Ureter (tissue), 1 donor: ENCODE data around the gene SLC19A1. TPM values are rescaled to one million over a fixed set of nuclear protein-coding genes. Genes with fewer than 3 reads are reported as not detected.
"Not testable (repeated sequence)": the region's sequence is repeated elsewhere in the genome, so short reads cannot be mapped to it uniquely, and the experiment has no call there.

Experiments used
- DNase-seq: peaks from one replicate; pipeline ENCODE4 v3.0.0-alpha.2; 2020; ENCODE audit warnings: low spot score
- total RNA-seq: library from RNA; stranded (reverse); gene quantifications from one replicate; pipeline ENCODE4 v1.2.4, GENCODE V29; 2023
- donor health status: DM: yes; HTN: yes; CAD: no.

Gene SLC19A1
- total RNA-seq, 1 donor from 2014 or later: 23.0 TPM

GRCh38 chr21:45506241-45506817 lies 35.9 kb downstream of the SLC19A1 start:
- DNase-seq: no peak

GRCh38 chr21:45505416-45506021 lies 36.7 kb downstream of the SLC19A1 start:
- no peak for DNase-seq

DNA sequence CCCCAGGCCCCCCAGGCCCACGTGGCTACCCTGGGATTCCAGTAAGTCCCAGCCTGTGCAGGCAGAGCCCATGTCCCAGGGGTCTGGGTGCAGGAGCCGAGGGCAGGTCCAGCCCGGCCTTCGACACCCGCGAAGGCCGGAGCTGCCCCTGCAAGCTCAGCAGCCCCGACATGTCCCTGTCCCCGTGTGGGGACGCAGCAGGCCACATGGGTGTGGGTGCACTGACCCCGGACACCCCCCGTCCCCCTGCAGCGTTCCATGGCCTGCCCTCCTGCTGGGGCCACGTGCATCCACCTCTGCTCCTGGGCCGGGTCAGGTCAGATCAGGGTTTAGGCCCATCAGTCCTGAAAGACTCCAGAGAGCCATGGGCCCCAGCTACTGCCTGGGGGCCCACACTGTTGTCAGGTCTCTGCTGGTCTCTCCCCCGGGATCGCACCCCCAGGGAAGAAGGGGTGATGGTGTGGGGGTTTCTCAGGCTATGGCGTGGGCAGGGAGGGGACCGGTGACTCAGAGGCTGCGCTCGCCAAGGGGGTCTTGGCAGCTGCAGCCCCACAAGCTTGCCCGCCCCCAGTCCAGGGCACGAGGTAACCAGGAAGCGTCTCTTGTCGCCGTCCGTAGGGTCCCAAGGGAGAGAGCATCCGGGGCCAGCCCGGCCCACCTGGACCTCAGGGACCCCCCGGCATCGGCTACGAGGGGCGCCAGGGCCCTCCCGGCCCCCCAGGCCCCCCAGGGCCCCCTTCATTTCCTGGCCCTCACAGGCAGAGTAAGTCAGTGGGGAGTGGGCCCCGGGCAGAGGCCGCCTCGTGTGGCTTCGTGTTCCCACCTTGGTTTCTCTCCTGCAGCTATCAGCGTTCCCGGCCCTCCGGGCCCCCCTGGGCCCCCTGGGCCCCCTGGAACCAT lies 37.5 kb downstream of the SLC19A1 start:
- no peak for DNase-seq

- no peak for DNase-seq
Observed at GRCh38 chr21:45504021-45504515, 38.2 kb downstream of the SLC19A1 start.

- not testable (repeated sequence) for DNase-seq
Observed at GRCh38 chr21:45503226-45503625, 39.0 kb downstream of the SLC19A1 start.

DNA sequence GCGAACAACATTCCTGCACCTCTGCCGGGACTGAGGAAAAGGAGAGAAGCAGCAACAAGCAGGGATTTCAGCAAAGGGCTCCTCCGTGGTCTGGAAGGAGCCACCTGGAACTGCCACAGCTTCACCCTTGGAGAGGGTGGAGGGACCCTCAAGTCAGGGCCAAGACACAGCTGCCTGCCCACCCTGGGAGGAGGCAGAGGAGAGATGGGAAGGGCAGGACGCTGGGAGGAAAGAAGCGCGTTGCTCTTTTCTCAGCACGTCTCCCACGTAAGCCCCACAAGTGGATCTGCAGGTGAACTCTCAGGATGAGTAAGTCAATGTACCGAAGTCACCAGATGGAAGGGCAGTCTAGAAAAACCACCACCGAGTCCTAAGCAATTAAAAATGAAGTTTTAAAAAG lies 39.6 kb downstream of the SLC19A1 start:
- DNase-seq: no peak

DNA sequence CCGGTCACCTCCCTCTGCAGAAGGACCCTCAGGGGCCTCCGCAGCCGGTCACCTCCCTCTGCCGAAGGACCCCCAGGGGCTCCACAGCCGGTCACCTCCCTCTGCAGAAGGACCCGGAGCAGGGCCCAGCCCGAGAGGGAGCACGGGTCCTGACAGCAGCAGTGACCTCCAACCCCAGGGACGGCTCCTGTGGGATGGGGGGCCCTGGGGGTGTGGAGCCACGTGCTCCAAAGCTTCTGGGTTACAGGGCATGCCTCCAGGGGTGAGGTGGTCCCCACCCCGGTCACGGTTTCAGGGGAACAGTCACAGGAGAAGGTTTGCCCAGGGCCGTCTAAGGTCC lies 40.3 kb downstream of the SLC19A1 start:
- DNase-seq: no peak

- DNase-seq: not testable (repeated sequence)
Observed at GRCh38 chr21:45501081-45502005, 40.9 kb downstream of the SLC19A1 start.

- no peak for DNase-seq
Observed at GRCh38 chr21:45499970-45500577, 42.2 kb downstream of the SLC19A1 start.

DNA sequence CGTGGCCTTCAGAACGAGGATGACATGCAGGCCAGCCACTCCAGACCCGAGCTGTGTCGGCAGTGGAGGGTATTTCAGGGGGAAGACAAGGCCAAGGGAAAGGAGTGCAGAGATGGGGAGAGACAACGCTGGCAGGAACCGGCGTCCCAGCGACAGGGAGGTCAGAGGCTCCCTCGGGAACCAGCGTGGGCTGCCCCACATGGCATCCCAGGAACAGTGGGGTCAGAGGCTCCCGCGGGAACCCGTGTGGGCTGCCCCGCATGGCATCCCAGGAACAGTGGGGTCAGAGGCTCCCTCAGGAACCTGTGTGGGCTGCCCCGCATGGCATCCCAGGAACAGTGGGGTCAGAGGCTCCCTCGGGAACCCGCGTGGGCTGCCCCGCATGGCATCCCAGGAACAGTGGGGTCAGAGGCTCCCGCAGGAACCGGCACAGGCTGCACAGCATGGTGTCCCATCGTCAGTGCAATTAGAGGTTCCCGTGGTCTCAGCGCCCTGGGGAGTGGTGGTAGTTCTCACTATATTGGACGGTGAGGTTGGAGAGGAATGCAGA lies 43.0 kb downstream of the SLC19A1 start:
- DNase-seq: no peak

GRCh38 chr21:45498646-45499000 lies 43.6 kb downstream of the SLC19A1 start:
- no peak for DNase-seq

- no peak for DNase-seq
Observed at GRCh38 chr21:45497846-45498645, 44.2 kb downstream of the SLC19A1 start.

DNA sequence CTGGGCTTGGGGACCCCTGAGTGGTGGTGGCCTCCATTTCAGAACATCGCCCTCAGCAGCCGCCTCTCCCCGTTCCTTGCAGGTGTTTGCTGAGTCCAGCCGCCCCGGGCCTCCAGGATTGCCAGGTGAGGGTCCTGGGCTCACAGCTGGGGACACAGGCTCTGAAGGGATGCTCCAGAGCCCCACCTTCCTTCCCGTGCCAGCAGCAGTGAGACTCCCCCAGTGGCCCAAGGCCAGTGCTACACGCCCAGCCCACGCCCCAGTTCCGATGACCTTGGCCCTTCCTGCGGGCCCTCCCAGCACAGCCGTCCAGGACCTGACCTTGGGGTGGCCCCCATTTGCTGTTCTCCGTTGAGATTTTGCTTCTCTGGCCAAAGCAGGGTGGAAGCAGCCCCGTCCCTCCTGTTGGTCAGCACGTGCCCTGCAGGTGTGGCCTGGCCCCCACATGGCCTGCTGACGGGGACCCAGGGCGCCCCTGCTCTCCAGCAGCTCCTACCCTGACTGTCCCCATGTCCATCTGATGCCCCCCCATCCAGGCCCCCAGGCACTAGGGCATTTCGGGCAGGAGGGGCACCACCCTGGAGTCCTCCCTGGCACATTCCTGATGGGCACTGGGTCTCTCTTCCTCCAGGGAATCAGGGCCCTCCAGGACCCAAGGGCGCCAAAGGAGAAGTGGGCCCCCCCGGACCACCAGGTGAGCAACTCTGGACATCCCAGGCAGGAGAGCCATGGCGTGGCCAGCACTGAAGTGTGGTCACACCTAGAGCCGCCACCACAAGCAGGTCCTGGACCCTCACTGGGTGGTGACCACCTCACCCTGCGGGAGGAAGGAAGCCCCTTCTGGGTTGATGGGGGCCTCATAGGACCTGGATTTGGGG lies 45.0 kb downstream of the SLC19A1 start:
- no peak for DNase-seq

GRCh38 chr21:45496151-45496967 lies 45.9 kb downstream of the SLC19A1 start:
- no peak for DNase-seq

- no peak for DNase-seq
Observed at GRCh38 chr21:45494851-45495680, 47.2 kb downstream of the SLC19A1 start.

GRCh38 chr21:45494135-45494850 lies 47.9 kb downstream of the SLC19A1 start:
- no peak for DNase-seq
